NCI-H526 (cell line): ENCODE data around the gene PMM2.
"Not testable (repeated sequence)": the region's sequence is repeated elsewhere in the genome, so short reads cannot be mapped to it uniquely, and the experiment has no call there.

Experiments used
- DNase-seq, 2 experiments: peaks; one replicate each; lab custom pipeline; 2025; lab: John Stamatoyannopoulos, UW

The PMM2 gene

GRCh38 chr16:8867216-8867931 is 69.7 kb downstream of the PMM2 start:
- DNase-seq, result peak in 1 of 2 experiments; percentile 43

- no peak for DNase-seq
Measured at GRCh38 chr16:8867932-8868415, 70.3 kb downstream of the PMM2 start.

- DNase-seq, result peak; percentile 80 to 95
Measured at GRCh38 chr16:8868416-8869211, 71.0 kb downstream of the PMM2 start, which contains the start of gene CARHSP1. TSS of gene CARHSP1 (minus strand) at chr16:8869006. CDS start at chr16:8859328, 9,678 bp downstream.

- peak in 1 of 2 experiments; percentile 15 for DNase-seq
Measured at GRCh38 chr16:8869212-8869987, 71.8 kb downstream of the PMM2 start.

- DNase-seq, result not testable (repeated sequence)
Measured at GRCh38 chr16:8869988-8870241, 72.3 kb downstream of the PMM2 start.

GRCh38 chr16:8872071-8872470 is 74.4 kb downstream of the PMM2 start:
- no peak for DNase-seq

GRCh38 chr16:8872967-8873865 is 75.6 kb downstream of the PMM2 start:
- no peak for DNase-seq

GRCh38 chr16:8873866-8874195 is 76.2 kb downstream of the PMM2 start:
- not testable (repeated sequence) for DNase-seq

- no peak for DNase-seq
Measured at GRCh38 chr16:8874388-8874787, 76.7 kb downstream of the PMM2 start.

- not testable (repeated sequence) for DNase-seq
Measured at GRCh38 chr16:8875317-8875716, 77.7 kb downstream of the PMM2 start.

GRCh38 chr16:8877894-8878522 is 80.4 kb downstream of the PMM2 start:
- no peak for DNase-seq

- DNase-seq, result no peak
Measured at GRCh38 chr16:8878523-8878911, 80.9 kb downstream of the PMM2 start.

GRCh38 chr16:8880839-8881510 is 83.3 kb downstream of the PMM2 start:
- DNase-seq, result no peak

GRCh38 chr16:8882041-8882617 is 84.5 kb downstream of the PMM2 start, which contains the start of gene LITAFD:
TSS of gene LITAFD (plus strand) at chr16:8882351. CDS start at chr16:8884356, 2,005 bp downstream.
- no peak for DNase-seq

GRCh38 chr16:8882725-8883377 is 85.2 kb downstream of the PMM2 start:
- DNase-seq, result no peak

GRCh38 chr16:8885674-8886592 is 88.3 kb downstream of the PMM2 start:
- DNase-seq, result peak in 1 of 2 experiments; percentile 33

- DNase-seq, result no peak
Measured at GRCh38 chr16:8886593-8887430, 89.2 kb downstream of the PMM2 start.

- DNase-seq, result no peak
Measured at GRCh38 chr16:8887431-8887765, 89.8 kb downstream of the PMM2 start.
